Endothelial cell of umbilical vein (primary cell): ENCODE results near the gene SWSAP1. TPM values are rescaled to one million over a fixed set of nuclear protein-coding genes. Genes with fewer than 3 reads are reported as not detected.

Source experiments
- BruUV-seq: library from RNA; stranded (reverse); fragments of 400-500 nt; replicated peaks from 2 replicates; lab custom pipeline; 2021; lab: Mats Ljungman, UMichigan
- CTCF ChIA-PET: fragments of 300-600, 350-600 bp; sonication (Branson Sonifier 250); formaldehyde crosslinking; loops from one replicate; lab custom pipeline; 2021; ENCODE audit warnings: antibody characterized with exemption, inconsistent platforms; lab: Charles Lee
- POLR2A ChIA-PET: fragments of 300-600, 350-600 bp; sonication (Branson Sonifier 250); formaldehyde crosslinking; loops from one replicate; lab custom pipeline; 2021; ENCODE audit warnings: antibody characterized with exemption, inconsistent platforms; lab: Charles Lee
- DNase-seq: peaks from one replicate; pipeline ENCODE4 v3.0.0-alpha.2; 2011; ENCODE audit warnings: low read depth, low spot score
- FAIRE-seq: peaks from 2 replicates; lab custom pipeline; 2011; peaks lifted over from hg19 to GRCh38; lab: Jason Lieb, UNC
- H2AFZ ChIP-seq: 2 replicates; pipeline ENCODE4 v1.6.0; 2012; ENCODE audit warnings: low read depth, low read length, control low read depth, inconsistent platforms
- H3K27ac ChIP-seq: 2 replicates; pipeline ENCODE4 v1.5.1; 2011; ENCODE audit warnings: low read depth, mild to moderate bottlenecking, control low read depth, low read length, moderate library complexity; ENCODE audit not compliant: insufficient read depth
- H3K27me3 ChIP-seq, 2 experiments: 2 replicates each; pipeline versions ENCODE4 v1.6.0 to v1.6.1; 2011; ENCODE audit warnings: low read length in 2 of 2, mixed read lengths in 1 of 2; ENCODE audit not compliant: control insufficient read depth in 2 of 2, insufficient read depth in 2 of 2
- H3K36me3 ChIP-seq, 2 experiments: 2 replicates in 1 of 2; 3 replicates in 1 of 2; pipeline ENCODE4 v1.5.1; 2011; ENCODE audit warnings: low read length in 2 of 2, mild to moderate bottlenecking in 1 of 2, moderate library complexity in 1 of 2; ENCODE audit not compliant: control insufficient read depth in 2 of 2, insufficient read depth in 2 of 2; ENCODE audit errors: extremely low read depth in 1 of 2
- H3K4me1 ChIP-seq: 3 replicates; pipeline ENCODE4 v1.5.1; 2011; ENCODE audit warnings: mild to moderate bottlenecking, low read length; ENCODE audit not compliant: control insufficient read depth, insufficient read depth; ENCODE audit errors: extremely low read depth
- H3K4me2 ChIP-seq: 2 replicates; pipeline ENCODE4 v1.6.1; 2011; ENCODE audit warnings: low read length, control low read depth, mixed read lengths; ENCODE audit not compliant: insufficient read depth
- H3K4me3 ChIP-seq, 3 experiments: fragments of 200-600 bp in 1 of 3; sonication (generic), shearing (Covaris generic) in 1 of 3; replicated peaks in 1 of 3; 2 replicates each; pipeline ENCODE4 v1.5.1; 2011 to 2016; ENCODE audit warnings: control low read depth in 3 of 3, low read length in 3 of 3, mild to moderate bottlenecking in 2 of 3, inconsistent platforms in 1 of 3, low read depth in 1 of 3, moderate library complexity in 1 of 3; ENCODE audit not compliant: insufficient read depth in 1 of 3
- H3K79me2 ChIP-seq: 2 replicates; pipeline ENCODE4 v1.6.0; 2012; ENCODE audit warnings: low read length, inconsistent platforms; ENCODE audit not compliant: control insufficient read depth, insufficient read depth
- H3K9ac ChIP-seq: replicated peaks from 2 replicates; pipeline ENCODE3; 2011; ENCODE audit warnings: low read length, control low read depth; ENCODE audit not compliant: insufficient read depth; ENCODE audit errors: extremely low read depth
- H3K9me1 ChIP-seq: replicated peaks from 3 replicates; pipeline ENCODE4 v1.6.0; 2011; ENCODE audit warnings: mild to moderate bottlenecking, low read length; ENCODE audit not compliant: control insufficient read depth, insufficient read depth; ENCODE audit errors: extremely low read depth
- H3K9me3 ChIP-seq: replicated peaks from 2 replicates; pipeline ENCODE4 v1.5.1; 2012; ENCODE audit warnings: low read length, inconsistent platforms; ENCODE audit not compliant: control insufficient read depth, insufficient read depth
- H4K20me1 ChIP-seq: replicated peaks from 2 replicates; pipeline ENCODE3; 2011; ENCODE audit warnings: mild to moderate bottlenecking, low read length; ENCODE audit not compliant: control insufficient read depth, insufficient read depth; ENCODE audit errors: extremely low read depth
- CTCF ChIP-seq, 2 donors: IDR thresholded peaks; 1 replicate in 1 of 2; 2 replicates in 1 of 2; pipeline ENCODE4 v1.5.1; 2011; ENCODE audit warnings: low read length in 2 of 2, mild to moderate bottlenecking in 2 of 2, moderate library complexity in 2 of 2, control low read depth in 1 of 2, inconsistent platforms in 1 of 2, low read depth in 1 of 2; ENCODE audit not compliant: insufficient read depth in 1 of 2; ENCODE audit errors: extremely low read depth in 1 of 2
- EZH2 ChIP-seq: IDR thresholded peaks from 2 replicates; pipeline ENCODE4 v1.6.1; 2012; ENCODE audit warnings: borderline replicate concordance, low read depth, mild to moderate bottlenecking, moderate library complexity, low read length, inconsistent platforms; ENCODE audit not compliant: severe bottlenecking
- FOS ChIP-seq: IDR thresholded peaks from 2 replicates; pipeline ENCODE4 v1.6.1; 2011; ENCODE audit warnings: mild to moderate bottlenecking, low read length, moderate library complexity, borderline replicate concordance; ENCODE audit not compliant: insufficient read depth
- GATA2 ChIP-seq: IDR thresholded peaks from 2 replicates; pipeline ENCODE4 v1.7.0; 2011; ENCODE audit warnings: low read depth, mild to moderate bottlenecking, moderate library complexity, mixed read lengths, low read length; ENCODE audit not compliant: insufficient read length, insufficient read depth
- JUN ChIP-seq: IDR thresholded peaks from 2 replicates; pipeline ENCODE4 v1.6.1; 2011; ENCODE audit warnings: borderline replicate concordance, low read depth; ENCODE audit not compliant: insufficient read length, insufficient read depth
- MAX ChIP-seq: IDR thresholded peaks from 2 replicates; pipeline ENCODE4 v1.6.1; 2011; ENCODE audit not compliant: insufficient read depth, insufficient read length
- MYC ChIP-seq: IDR thresholded peaks from one replicate; pipeline ENCODE4 v1.6.1; 2011; ENCODE audit warnings: mild to moderate bottlenecking, low read depth, low read length
- POLR2A ChIP-seq: IDR thresholded peaks from 2 replicates; pipeline ENCODE4 v1.6.1; 2012; ENCODE audit warnings: low read depth, mild to moderate bottlenecking, control low read depth, low read length
- POLR2AphosphoS5 ChIP-seq: IDR thresholded peaks from 2 replicates; pipeline ENCODE4 v1.6.1; 2012; ENCODE audit warnings: low read depth, mild to moderate bottlenecking, control low read depth, low read length, moderate library complexity; ENCODE audit not compliant: insufficient read depth
- dilution Hi-C: fragments of 300-500 bp; cut with MboI; formaldehyde crosslinking; loops from one replicate; pipeline ENCODE4 v1.15.0; 2019; ENCODE audit warnings: low sequenced_read_pairs; ENCODE audit not compliant: extremely low pct_ligation_motif_present
- intact Hi-C: fragments of 100-400 bp; cut with micrococcal nuclease; formaldehyde crosslinking; loops from one replicate; pipeline ENCODE4 v1.10.0; 2022
- polyA plus RNA-seq, 4 experiments: library from polyadenylated mRNA; depleted of rRNA in 3 of 4; stranded (reverse) in 3 of 4; unstranded in 1 of 4; fragments of >200 nt; gene quantifications; 2 replicates each; pipeline versions ENCODE4 v1.2.1 to v1.2.3, GENCODE V29; 2011 to 2012; ENCODE audit warnings: missing spikeins in 1 of 4
- total RNA-seq: library from RNA; stranded (reverse); gene quantifications from 2 replicates; pipeline ENCODE4 v1.2.3, GENCODE V29; 2021

The SWSAP1 gene
- total and polyA plus RNA-seq, 2 donors (not counting 3 experiments of a cell fraction or from before 2014, with no cell fraction given) = 3.7 to 4.4 TPM

- Histone ChIP-seq H4K20me1 (no peaks in the 10 kb centered on the region), H3K27me3 (no peaks in the 10 kb centered on the region), H3K9ac (no peak overlapping the region), H3K9me3 (no peaks in the 10 kb centered on the region), H3K4me2 (no peak overlapping the region), H2AFZ (no peak overlapping the region), H3K4me3 (no peak overlapping the region), H3K79me2 (no peaks in the 10 kb centered on the region), H3K9me1 (no peaks in the 10 kb centered on the region), H3K27ac (no peak overlapping the region), H3K36me3 (peaks cover 0 to 22% of the 10 kb centered on the region in 2 experiments), H3K4me1 (no peaks in the 10 kb centered on the region)
- DNase-seq (no peak), FAIRE-seq (no peak)
- ChIA-PET CTCF (interaction anchor here (0.6 to 1.4 kb wide), 4 partner anchors 8 to 87 kb away, joined by 3 to 5 read pairs (median 4); partner anchors contain the start of genes RAB3D and RGL3), POLR2A (no interaction called here)
- dilution Hi-C loops = no loop called here
- TF ChIP-seq CTCF (IDR thresholded peaks at IDR 0.05; ENCODE audit: extremely low read depth in 1 of 2, insufficient read depth in 1 of 2, low read depth in 1 of 2, low read length in 2 of 2) (no peak), MAX (no peak), POLR2AphosphoS5 (no peak), POLR2A (no peak), JUN (no peak), FOS (no peak), MYC (no peak), GATA2 (no peak), EZH2 (no peak)
- no TSS peak for BruUV-seq
- intact Hi-C loops = no loop called here
Measured at GRCh38 chr19:11331502-11331901, 43.0 kb upstream of the SWSAP1 start.
